Measurements from ENCODE around the gene CMBL. TPM values are rescaled to one million over a fixed set of nuclear protein-coding genes. Genes with fewer than 3 reads are reported as not detected.
"Not testable (repeated sequence)": the region's sequence is repeated elsewhere in the genome, so short reads cannot be mapped to it uniquely, and the experiment has no call there.

Gene CMBL
- total RNA-seq, 1 donor from 2014 or later, result 2.2 TPM

- DNase-seq, result no peak
- H3K36me3 Mint-ChIP-seq (ENCODE audit: unreplicated experiment), result peaks cover 4% of the 10 kb centered on the region
- H3K4me3 Mint-ChIP-seq (ENCODE audit: unreplicated experiment), result no peak overlapping the region
- H3K27ac Mint-ChIP-seq (ENCODE audit: unreplicated experiment), result no peak overlapping the region
- H3K9me3 Mint-ChIP-seq (ENCODE audit: unreplicated experiment), result no peaks in the 10 kb centered on the region
- H3K27me3 Mint-ChIP-seq (ENCODE audit: unreplicated experiment), result peaks cover 3% of the 10 kb centered on the region
- TF ChIP-seq CTCF (IDR thresholded peaks at IDR 0.05; ENCODE audit: partially characterized antibody, unreplicated experiment), result no peak
- H3K4me1 Mint-ChIP-seq (ENCODE audit: low read depth, unreplicated experiment), result no peaks in the 10 kb centered on the region
Observed at GRCh38 chr5:10286162-10286861, 21.4 kb downstream of the CMBL start.

GRCh38 chr5:10285362-10285761 is 22.3 kb downstream of the CMBL start:
- not testable (repeated sequence) for H3K27ac Mint-ChIP-seq (ENCODE audit: unreplicated experiment); H3K27me3 Mint-ChIP-seq (ENCODE audit: unreplicated experiment); DNase-seq; H3K36me3 Mint-ChIP-seq (ENCODE audit: unreplicated experiment); H3K9me3 Mint-ChIP-seq (ENCODE audit: unreplicated experiment); H3K4me3 Mint-ChIP-seq (ENCODE audit: unreplicated experiment); H3K4me1 Mint-ChIP-seq (ENCODE audit: low read depth, unreplicated experiment)

- H3K27me3 Mint-ChIP-seq (ENCODE audit: unreplicated experiment), result peaks cover 3% of the 10 kb centered on the region
- no peak overlapping the region for H3K4me3 Mint-ChIP-seq (ENCODE audit: unreplicated experiment)
- H3K9me3 Mint-ChIP-seq (ENCODE audit: unreplicated experiment), result no peaks in the 10 kb centered on the region
- H3K27ac Mint-ChIP-seq (ENCODE audit: unreplicated experiment), result peak overlapping the region; percentile 23
- peaks cover 4% of the 10 kb centered on the region for H3K36me3 Mint-ChIP-seq (ENCODE audit: unreplicated experiment)
- DNase-seq, result peak; percentile 93
- TF ChIP-seq CTCF (IDR thresholded peaks at IDR 0.05; ENCODE audit: partially characterized antibody, unreplicated experiment), result peak; percentile 85
- H3K4me1 Mint-ChIP-seq (ENCODE audit: low read depth, unreplicated experiment), result no peaks in the 10 kb centered on the region
Observed at GRCh38 chr5:10283927-10284635, 23.6 kb downstream of the CMBL start.

GRCh38 chr5:10279925-10280720 is 27.6 kb downstream of the CMBL start:
- H3K9me3 Mint-ChIP-seq (ENCODE audit: unreplicated experiment), result peaks cover 1% of the 10 kb centered on the region

More at GRCh38 chr5:10279925-10280720, 27.6 kb downstream of the CMBL start:
- H3K27ac Mint-ChIP-seq (ENCODE audit: unreplicated experiment), result no peak overlapping the region
- H3K4me1 Mint-ChIP-seq (ENCODE audit: low read depth, unreplicated experiment), result peaks cover 19% of the 10 kb centered on the region
- no peak overlapping the region for H3K4me3 Mint-ChIP-seq (ENCODE audit: unreplicated experiment)
- H3K36me3 Mint-ChIP-seq (ENCODE audit: unreplicated experiment), result no peaks in the 10 kb centered on the region
- no peak for TF ChIP-seq CTCF (IDR thresholded peaks at IDR 0.05; ENCODE audit: partially characterized antibody, unreplicated experiment)
- peaks cover 3% of the 10 kb centered on the region for H3K27me3 Mint-ChIP-seq (ENCODE audit: unreplicated experiment)
- DNase-seq, result no peak

Data from glutamatergic neuron (in vitro differentiated cells).